ENCODE data around the gene ABCC9. TPM values are rescaled to one million over a fixed set of nuclear protein-coding genes. Genes with fewer than 3 reads are reported as not detected.

ABCC9 gene
- total RNA-seq, 1 experiment from 2014 or later = not detected

DNA sequence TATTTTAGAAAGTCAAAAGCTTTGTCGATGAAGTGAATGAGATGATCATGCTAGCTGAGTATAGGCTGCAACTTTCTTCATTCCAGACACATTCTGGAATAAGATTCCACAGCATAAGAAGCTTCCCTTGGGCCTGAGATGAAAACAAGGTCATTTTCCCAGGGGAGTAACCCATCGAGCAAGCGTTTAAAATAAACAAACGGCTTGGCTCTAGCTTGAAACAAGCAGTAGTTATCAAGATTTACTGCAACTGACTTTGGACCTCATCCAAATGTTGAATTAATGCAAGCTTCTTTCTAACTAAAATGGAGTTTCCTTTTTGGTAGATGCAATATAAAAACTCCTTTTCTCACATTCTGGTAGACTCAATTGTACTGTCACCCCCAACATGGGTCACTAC, 189.7 kb downstream of the ABCC9 start:
- CTCF ChIA-PET = no interaction called here
- H3K27me3 Mint-ChIP-seq (ENCODE audit: unreplicated experiment) = peaks cover 23% of the 10 kb centered on the region
- no peaks in the 10 kb centered on the region for H3K9me3 Mint-ChIP-seq (ENCODE audit: low read depth, unreplicated experiment)
- TF ChIP-seq, protein P1, sequence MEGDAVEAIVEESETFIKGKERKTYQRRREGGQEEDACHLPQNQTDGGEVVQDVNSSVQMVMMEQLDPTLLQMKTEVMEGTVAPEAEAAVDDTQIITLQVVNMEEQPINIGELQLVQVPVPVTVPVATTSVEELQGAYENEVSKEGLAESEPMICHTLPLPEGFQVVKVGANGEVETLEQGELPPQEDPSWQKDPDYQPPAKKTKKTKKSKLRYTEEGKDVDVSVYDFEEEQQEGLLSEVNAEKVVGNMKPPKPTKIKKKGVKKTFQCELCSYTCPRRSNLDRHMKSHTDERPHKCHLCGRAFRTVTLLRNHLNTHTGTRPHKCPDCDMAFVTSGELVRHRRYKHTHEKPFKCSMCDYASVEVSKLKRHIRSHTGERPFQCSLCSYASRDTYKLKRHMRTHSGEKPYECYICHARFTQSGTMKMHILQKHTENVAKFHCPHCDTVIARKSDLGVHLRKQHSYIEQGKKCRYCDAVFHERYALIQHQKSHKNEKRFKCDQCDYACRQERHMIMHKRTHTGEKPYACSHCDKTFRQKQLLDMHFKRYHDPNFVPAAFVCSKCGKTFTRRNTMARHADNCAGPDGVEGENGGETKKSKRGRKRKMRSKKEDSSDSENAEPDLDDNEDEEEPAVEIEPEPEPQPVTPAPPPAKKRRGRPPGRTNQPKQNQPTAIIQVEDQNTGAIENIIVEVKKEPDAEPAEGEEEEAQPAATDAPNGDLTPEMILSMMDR (IDR thresholded peaks at IDR 0.05; ENCODE audit: unreplicated experiment) = no peak
- H3K36me3 Mint-ChIP-seq (ENCODE audit: insufficient read depth, unreplicated experiment) = no peaks in the 10 kb centered on the region
- no peak overlapping the region for H3K4me3 Mint-ChIP-seq (ENCODE audit: low read depth, unreplicated experiment)
- DNase-seq = no peak
- no peak overlapping the region for H3K27ac Mint-ChIP-seq (ENCODE audit: unreplicated experiment)
- no peaks in the 10 kb centered on the region for H3K4me1 Mint-ChIP-seq (ENCODE audit: low read depth, unreplicated experiment)
- intact Hi-C loops (cut with micrococcal nuclease; ENCODE audit: unreplicated experiment) = no loop called here
- no TSS peak for BruUV-seq (replicated peaks)

Other genes with a start within 250 kb of the ABCC9 start
- not detected in 2 replicates for gene KCNJ8, start 166.7 kb downstream of the ABCC9 start, total RNA-seq (2022)
- 35.6 and 40.1 TPM in 2 replicates for gene CMAS, start 104.8 kb upstream of the ABCC9 start, total RNA-seq (2022)

Data from Calu3 (cell line).